Mesodermal cell (in vitro differentiated cells): Measurements from ENCODE around the gene FAM89B.

Source experiments
- H3K27ac ChIP-seq: 2 replicates; pipeline ENCODE4 v1.7.0; 2013; ENCODE audit warnings: mild to moderate bottlenecking, low read depth, low read length, moderate library complexity; ENCODE audit not compliant: severe bottlenecking
- H3K36me3 ChIP-seq: 2 replicates; pipeline ENCODE4 v1.7.1; 2013; ENCODE audit warnings: mild to moderate bottlenecking, low read length, moderate library complexity; ENCODE audit not compliant: control insufficient read depth, insufficient read depth
- H3K4me1 ChIP-seq: one replicate; pipeline ENCODE4 v1.7.1; 2013; ENCODE audit warnings: mild to moderate bottlenecking, low read length; ENCODE audit not compliant: insufficient read depth, control insufficient read depth, poor library complexity, severe bottlenecking
- H3K4me3 ChIP-seq: 2 replicates; pipeline ENCODE4 v1.7.0; 2013; ENCODE audit warnings: low read length, control low read depth, mild to moderate bottlenecking; ENCODE audit not compliant: insufficient read depth, poor library complexity, severe bottlenecking; ENCODE audit errors: extremely low read depth
- H3K9me3 ChIP-seq: 2 replicates; pipeline ENCODE4 v1.7.1; 2013; ENCODE audit warnings: mild to moderate bottlenecking, low read length, moderate library complexity; ENCODE audit not compliant: control insufficient read depth
- WGBS, 2 experiments: methylation state at CpG; one replicate each; pipeline ENCODE4 v1.1.5; 2013; ENCODE audit warnings: missing lambda C conversion rate in 2 of 2; ENCODE audit not compliant: insufficient coverage in 2 of 2; 5-methylcytosine and 5-hydroxymethylcytosine counted together

Gene FAM89B

DNA sequence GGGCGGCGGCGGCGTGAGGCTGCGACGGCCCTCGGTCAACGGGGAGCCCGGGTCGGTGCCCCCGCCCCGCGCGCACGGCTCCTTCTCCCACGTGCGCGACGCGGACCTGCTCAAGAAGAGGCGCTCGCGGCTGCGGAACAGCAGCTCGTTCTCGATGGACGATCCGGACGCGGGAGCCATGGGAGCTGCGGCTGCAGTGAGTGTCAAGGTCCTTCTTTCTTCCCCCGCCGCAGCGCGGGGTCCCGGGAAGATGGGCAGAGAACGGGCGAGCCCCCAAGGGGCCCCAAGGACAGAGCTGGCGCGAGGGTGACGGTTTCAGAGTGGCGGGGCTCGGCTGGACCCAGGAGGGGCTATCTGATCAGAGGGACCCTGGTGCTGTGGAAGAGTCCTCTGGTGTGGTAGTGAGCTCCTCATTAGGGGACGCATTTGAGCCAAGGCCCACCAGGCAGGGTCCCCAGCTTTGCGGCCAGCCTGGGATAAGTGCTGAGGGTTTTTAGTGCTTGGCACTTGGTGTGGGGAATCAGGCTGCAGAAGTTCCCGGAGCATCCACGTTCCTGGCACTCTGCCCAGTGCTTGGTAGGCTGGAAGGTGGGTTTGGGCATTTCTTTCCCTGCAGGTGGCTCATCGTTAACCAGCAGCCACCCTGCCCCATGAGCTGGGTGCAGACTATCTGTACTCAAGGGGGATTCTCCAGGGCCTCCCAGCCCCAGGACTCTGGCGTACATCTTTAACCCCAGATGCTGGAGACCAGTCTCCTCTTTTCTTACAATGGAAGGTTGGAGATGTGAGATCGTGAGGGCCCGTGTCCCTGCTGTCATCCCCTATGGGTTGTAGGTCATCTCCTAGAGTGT lies 13.3 kb downstream of the FAM89B start:
- Histone ChIP-seq H3K27ac (no peak overlapping the region), H3K4me1 (peaks cover 12% of the 10 kb centered on the region), H3K4me3 (no peak overlapping the region), H3K36me3 (peaks cover 14% of the 10 kb centered on the region), H3K9me3 (no peaks in the 10 kb centered on the region)
- 64 to 65% methylated on average over 43 to 48 of the region's 51 CpGs for WGBS, 2 experiments

DNA sequence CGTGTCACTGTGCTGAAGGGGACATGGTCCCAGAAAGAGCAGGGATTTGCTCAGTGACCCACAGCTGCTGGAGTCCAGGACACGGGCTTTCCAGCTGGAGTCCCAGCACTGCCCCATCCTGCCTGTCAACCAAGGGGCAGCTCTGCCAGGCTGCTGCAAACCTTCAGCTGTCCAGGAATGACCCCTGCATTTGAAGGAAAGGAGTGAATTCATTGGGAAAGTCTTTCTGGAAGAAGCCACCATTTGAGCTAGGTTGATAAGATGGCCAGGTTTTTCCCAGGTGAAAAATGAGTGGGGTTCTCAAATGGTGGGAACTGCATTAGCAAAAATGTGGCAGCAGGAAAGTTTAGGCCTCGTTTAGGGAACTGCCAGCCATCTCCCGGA lies 13.9 kb downstream of the FAM89B start:
- Histone ChIP-seq H3K27ac (no peak overlapping the region), H3K4me3 (no peak overlapping the region), H3K9me3 (no peaks in the 10 kb centered on the region), H3K4me1 (peaks cover 12% of the 10 kb centered on the region), H3K36me3 (peaks cover 10% of the 10 kb centered on the region)
- WGBS, 2 experiments, result 88 to 95% methylated on average over 4 of the region's 4 CpGs

DNA sequence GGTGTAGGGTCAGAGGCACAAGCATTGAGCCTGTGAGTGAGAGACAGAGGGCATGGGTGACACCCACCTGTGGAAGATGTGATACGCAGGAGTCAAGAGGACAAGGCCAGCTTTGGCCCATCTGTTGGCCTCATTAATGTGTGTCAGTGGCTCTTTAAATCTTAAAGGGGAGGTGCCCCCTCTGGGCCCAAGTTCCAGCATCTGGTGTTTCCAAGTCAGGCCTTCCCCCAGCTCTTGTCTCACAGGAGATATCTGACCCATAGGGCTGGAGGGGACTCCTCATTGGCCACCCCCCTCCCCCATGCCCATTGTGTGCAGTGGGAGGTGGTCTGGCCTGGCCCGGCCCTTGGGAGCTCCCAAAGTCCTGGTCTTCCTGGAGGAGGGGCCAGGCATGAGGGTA lies 14.3 kb downstream of the FAM89B start:
- Histone ChIP-seq H3K27ac (no peak overlapping the region), H3K4me3 (no peak overlapping the region), H3K36me3 (peaks cover 8% of the 10 kb centered on the region), H3K4me1 (peaks cover 12% of the 10 kb centered on the region), H3K9me3 (no peaks in the 10 kb centered on the region)
- WGBS, 2 experiments, result 79 to 83% methylated on average over 1 to 2 of the region's 2 CpGs

DNA sequence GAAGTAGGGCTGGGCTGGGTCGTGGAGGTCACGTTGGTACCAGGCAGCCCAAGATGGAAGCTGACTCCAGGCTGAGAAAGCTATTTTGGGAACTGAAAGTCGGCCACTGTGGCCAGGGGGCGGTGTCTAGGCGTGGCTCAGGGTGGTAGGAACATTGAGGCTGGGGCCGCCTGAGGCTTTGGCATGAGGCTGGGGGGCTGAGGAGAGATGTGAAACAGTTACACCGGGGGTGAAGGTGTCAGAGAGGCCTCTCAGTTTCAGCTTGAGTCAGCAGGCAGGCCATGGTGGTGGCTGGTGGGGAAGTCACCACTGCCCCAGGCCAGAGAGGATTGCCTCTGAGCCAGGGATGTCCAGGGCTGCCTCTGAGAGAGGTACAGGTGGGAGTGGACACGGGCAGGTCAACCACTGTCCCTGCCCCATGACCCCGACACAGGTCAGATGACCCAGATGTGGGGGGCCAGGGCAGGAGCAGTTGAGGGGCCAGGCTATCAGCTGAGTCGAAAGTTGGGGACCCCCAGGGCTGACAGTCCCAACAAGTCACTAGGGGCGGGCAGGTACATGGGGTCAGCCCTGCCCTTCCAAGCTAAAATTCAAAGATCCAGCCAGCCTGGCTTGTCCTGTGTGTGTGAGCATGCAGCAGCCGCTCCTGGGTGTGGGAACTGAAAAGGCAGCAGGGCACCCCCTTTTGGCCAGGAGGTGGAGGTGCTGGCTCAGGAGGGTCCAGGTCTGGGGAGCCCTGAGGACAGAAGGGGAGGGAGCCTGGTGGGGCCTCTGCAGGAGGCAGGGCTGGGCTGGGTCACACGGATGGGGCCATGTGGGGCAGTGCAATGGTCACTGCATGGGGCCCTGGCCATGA lies 16.1 kb downstream of the FAM89B start:
- Histone ChIP-seq H3K9me3 (no peaks in the 10 kb centered on the region), H3K4me1 (peaks cover 12% of the 10 kb centered on the region), H3K27ac (no peak overlapping the region), H3K4me3 (no peak overlapping the region), H3K36me3 (peaks cover 4% of the 10 kb centered on the region)
- WGBS, 2 experiments, result 72 to 78% methylated on average over 13 of the region's 13 CpGs

DNA sequence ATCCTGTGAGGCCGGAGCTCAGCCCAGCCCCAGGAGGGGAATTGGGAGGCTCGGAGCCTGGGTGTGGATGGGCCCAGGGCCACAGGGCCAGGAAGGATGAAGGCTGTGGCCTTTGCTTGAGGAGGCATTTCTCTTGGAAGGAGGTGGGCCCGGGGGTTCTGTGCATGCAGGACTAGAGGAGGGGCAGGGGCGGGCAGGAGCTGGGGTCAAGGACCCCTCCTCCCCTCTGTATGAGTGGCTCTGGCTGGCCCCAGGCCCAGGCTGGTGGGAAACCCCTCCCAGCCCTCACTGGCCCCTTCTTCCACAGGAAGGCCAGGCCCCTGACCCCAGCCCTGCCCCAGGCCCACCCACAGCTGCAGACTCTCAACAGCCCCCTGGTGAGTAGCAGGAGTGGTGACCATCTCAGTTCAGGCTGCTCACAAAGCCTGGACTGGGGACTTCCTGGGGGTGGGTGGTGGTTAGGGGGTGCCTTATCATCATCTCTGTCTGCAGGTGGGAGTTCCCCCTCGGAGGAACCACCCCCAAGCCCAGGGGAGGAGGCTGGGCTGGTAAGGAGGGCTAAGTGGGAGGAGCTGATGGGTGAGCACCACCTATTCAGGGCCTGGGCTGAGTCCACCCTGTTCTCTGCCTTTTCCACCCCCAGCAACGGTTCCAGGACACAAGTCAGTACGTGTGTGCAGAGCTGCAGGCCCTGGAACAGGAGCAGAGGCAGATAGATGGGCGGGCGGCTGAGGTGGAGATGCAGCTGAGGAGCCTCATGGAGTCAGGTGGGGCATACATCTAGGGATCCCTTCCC lies 17.3 kb downstream of the FAM89B start:
- H3K27ac ChIP-seq, result no peak overlapping the region
- no peak overlapping the region for H3K4me3 ChIP-seq
- H3K36me3 ChIP-seq, result peaks cover 4% of the 10 kb centered on the region
- H3K9me3 ChIP-seq, result no peaks in the 10 kb centered on the region
- 83 to 85% methylated on average over 6 of the region's 9 CpGs for WGBS, 2 experiments
- H3K4me1 ChIP-seq, result peaks cover 12% of the 10 kb centered on the region

DNA sequence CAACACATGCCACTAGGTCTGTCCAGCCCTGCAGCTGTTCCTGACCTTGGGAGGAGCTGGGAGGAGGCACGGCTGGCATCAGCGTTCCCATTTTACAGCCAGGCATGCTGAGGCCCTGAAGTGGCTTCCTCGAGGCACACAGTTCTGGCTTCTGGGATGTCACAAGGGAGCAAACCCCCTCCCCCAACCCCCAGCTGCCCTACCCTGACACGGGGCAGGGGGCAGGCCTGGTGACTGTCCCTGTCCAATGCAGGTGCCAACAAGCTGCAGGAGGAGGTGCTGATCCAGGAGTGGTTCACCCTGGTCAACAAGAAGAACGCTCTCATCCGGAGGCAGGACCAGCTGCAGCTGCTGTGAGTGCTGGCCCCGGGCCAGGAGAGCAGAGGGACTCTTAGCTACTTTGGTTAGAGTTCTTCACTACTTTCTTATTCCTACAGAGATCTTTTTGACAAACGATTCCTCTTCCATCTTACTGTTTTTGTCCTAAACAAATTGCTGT lies 18.0 kb downstream of the FAM89B start:
- WGBS, 2 experiments, result 88 to 93% methylated on average over 5 to 8 of the region's 8 CpGs
- Histone ChIP-seq H3K4me1 (peaks cover 12% of the 10 kb centered on the region), H3K27ac (no peak overlapping the region), H3K9me3 (no peaks in the 10 kb centered on the region), H3K4me3 (no peak overlapping the region), H3K36me3 (peaks cover 4% of the 10 kb centered on the region)

DNA sequence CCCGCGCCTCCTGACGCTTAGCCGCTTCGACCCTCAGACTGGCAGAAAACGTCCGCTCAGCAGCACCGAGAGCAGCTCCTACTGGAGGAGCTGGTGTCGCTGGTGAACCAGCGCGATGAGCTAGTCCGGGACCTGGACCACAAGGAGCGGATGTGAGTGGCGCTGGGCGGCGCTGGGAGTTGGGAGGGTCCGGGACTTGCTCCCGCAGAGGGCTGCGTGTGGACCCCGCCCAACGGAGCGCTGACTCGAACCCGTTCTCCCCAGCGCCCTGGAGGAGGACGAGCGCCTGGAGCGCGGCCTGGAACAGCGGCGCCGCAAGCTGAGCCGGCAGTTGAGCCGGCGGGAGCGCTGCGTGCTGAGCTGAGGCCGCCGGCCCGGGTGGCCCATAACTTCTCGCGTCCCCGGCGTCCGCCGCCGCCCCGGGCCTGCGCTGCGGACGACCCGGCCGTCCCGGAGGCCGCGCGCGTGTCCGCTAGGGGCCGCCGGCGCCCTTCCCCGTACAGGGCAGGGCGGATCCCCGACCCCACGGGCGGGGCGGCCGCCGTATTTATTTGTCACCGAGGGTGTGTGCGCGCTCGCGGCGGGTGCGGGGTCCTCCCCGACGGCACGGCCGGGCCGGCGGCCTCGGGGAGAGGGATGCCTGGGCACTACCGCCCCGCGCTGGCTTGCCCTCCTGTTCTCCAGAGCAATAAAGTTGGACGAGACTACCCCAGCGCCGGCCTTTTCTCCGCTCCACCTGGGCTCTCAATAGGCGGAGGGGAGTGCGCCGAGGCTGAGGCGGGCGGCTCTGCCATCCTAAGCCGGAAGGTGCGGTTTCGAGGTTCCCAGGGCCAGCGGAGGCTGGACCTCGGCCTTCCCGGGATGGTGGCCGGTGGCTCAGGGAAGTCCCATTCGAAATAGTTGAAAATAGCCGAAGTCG lies 19.9 kb downstream of the FAM89B start:
- Histone ChIP-seq H3K9me3 (no peaks in the 10 kb centered on the region), H3K36me3 (no peaks in the 10 kb centered on the region), H3K4me1 (peaks cover 12% of the 10 kb centered on the region), H3K4me3 (peak overlapping the region; percentile 30), H3K27ac (no peak overlapping the region)
- WGBS, 2 experiments, result 8% methylated on average over 89 to 106 of the region's 106 CpGs

DNA sequence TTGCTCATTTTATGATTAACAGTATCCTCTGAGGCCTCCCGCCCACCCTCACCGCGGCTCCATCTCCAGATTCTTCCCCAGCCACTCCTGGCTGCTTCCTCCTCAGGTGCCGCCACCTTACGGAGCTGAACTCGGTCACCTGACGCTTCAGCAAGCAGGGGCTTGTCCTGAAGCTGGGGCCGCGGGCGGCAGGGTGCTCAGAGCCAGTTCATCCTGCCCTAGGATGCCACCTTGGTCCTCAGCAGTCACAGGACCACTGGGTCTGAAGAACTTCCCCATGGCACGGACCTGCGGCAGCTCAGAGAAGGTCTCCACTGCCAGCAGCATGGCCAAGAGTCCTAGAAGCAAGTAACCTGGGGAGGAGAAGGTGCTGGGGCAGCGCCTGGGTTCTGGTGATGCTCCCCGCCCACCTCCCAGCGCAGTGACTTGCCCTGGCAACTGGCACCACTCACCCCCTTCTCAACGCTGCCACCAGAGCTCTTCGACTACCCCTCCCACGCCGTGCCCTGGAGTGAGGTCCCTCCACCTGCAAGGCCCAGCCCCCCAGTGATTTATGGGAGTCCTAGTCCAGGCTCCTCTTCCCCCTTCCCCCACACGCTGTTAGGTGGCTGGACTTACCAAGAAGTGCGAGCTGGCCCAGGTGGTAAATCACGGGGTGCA lies 20.6 kb downstream of the FAM89B start:
- Histone ChIP-seq H3K27ac (no peak overlapping the region), H3K4me1 (peaks cover 8% of the 10 kb centered on the region), H3K4me3 (no peak overlapping the region), H3K36me3 (peaks cover 7% of the 10 kb centered on the region), H3K9me3 (no peaks in the 10 kb centered on the region)
- WGBS, 2 experiments, result 78 to 85% methylated on average over 18 to 21 of the region's 22 CpGs

DNA sequence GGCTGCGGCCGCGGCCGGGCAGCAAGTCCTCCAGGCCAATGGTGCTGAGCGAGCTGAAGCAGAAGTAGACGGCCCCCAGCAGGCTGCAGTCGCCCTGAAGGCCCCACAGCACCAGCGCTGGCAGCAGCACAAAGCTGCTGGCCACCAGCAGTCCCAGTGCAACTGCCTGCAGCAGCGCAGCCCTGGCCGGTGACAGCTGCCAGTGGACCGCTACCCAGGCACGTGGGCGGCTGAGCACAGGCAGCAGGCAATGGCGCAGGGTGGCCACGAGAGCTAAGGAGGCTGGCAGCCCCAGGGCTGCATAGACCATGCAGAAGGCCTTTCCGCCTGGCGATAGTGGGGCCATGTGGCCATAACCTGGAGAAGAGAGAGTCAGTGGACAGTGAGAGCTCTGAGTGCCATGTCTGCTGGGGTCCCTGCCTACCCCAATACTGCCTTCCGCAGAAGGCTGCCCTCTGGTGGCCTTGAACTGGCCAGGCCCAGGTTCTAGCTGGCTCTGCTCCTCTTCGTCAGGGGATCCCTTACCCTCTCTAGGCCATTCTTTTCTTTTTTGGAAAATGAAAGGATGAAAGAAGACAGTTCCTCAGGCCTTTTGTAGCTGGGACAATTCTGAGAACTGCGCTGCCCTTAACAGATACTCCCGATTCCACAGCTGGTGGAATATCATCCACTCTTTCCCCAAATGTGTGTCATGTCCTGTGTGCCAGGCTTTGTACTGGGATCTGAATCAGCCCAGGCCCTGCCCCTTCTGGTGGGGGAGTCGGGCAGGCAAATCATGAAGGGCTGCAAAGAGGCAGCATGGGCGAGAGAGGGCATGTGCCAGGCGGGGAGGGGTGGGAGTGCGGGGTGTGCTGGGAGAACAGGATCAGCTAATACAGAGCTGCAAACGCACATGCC lies 21.4 kb downstream of the FAM89B start:
- 87 to 89% methylated on average over 23 to 26 of the region's 26 CpGs for WGBS, 2 experiments
- H3K4me1 ChIP-seq, result peaks cover 2% of the 10 kb centered on the region

More for the DNA sequence above, 21.4 kb downstream of the FAM89B start:
- H3K36me3 ChIP-seq, result peaks cover 15% of the 10 kb centered on the region
- no peak overlapping the region for H3K27ac ChIP-seq
- H3K4me3 ChIP-seq, result no peak overlapping the region
- H3K9me3 ChIP-seq, result no peaks in the 10 kb centered on the region
